Measurements from ENCODE around the gene CXCL11.
"Not testable (repeated sequence)": the region's sequence is repeated elsewhere in the genome, so short reads cannot be mapped to it uniquely, and the experiment has no call there.

The CXCL11 gene

GRCh38 chr4:76035799-76036380 is at the start of gene CXCL11:
TSS of gene CXCL11 (minus strand) at chr4:76036070. CDS start at chr4:76035987, 83 bp downstream.
- DNase-seq = no peak

- no peak for DNase-seq
These were observed 48.7 kb upstream of the CXCL11 start for GRCh38 chr4:76084542-76084941.

- DNase-seq = no peak
These were observed 47.6 kb upstream of the CXCL11 start for GRCh38 chr4:76083386-76083988.

GRCh38 chr4:76078033-76078613 is 42.3 kb upstream of the CXCL11 start:
- DNase-seq = no peak

- no peak for DNase-seq
These were observed 39.2 kb upstream of the CXCL11 start for GRCh38 chr4:76074993-76075600.

- DNase-seq = peak; percentile 47 to 72
These were observed 38.6 kb upstream of the CXCL11 start, which contains the start of gene ART3 for GRCh38 chr4:76074468-76074867. TSS of gene ART3 (plus strand) at chr4:76074709. CDS start at chr4:76075890, 1,181 bp downstream.

GRCh38 chr4:76072760-76073159 is 36.9 kb upstream of the CXCL11 start:
- DNase-seq = no peak

GRCh38 chr4:76067652-76068286 is 31.9 kb upstream of the CXCL11 start:
- no peak for DNase-seq

- DNase-seq = no peak
These were observed 30.7 kb upstream of the CXCL11 start for GRCh38 chr4:76066546-76066945.

GRCh38 chr4:76061982-76062381 is 26.1 kb upstream of the CXCL11 start:
- DNase-seq = no peak

GRCh38 chr4:76061421-76061820 is 25.6 kb upstream of the CXCL11 start:
- no peak for DNase-seq

GRCh38 chr4:76060506-76060905 is 24.6 kb upstream of the CXCL11 start:
- DNase-seq = no peak

- DNase-seq = no peak
These were observed 23.9 kb upstream of the CXCL11 start for GRCh38 chr4:76059750-76060149.

- DNase-seq = no peak
These were observed 23.1 kb upstream of the CXCL11 start for GRCh38 chr4:76058888-76059426.

GRCh38 chr4:76058302-76058701 is 22.4 kb upstream of the CXCL11 start:
- no peak for DNase-seq

- DNase-seq = no peak
These were observed 19.6 kb upstream of the CXCL11 start for GRCh38 chr4:76055421-76055820.

- no peak for DNase-seq
These were observed 19.1 kb upstream of the CXCL11 start for GRCh38 chr4:76055016-76055415.

- DNase-seq = no peak
These were observed 17.9 kb upstream of the CXCL11 start for GRCh38 chr4:76053730-76054129.

GRCh38 chr4:76050560-76051050 is 14.7 kb upstream of the CXCL11 start:
- DNase-seq = not testable (repeated sequence)

GRCh38 chr4:76049860-76050416 is 14.1 kb upstream of the CXCL11 start:
- DNase-seq = not testable (repeated sequence)

- not testable (repeated sequence) for DNase-seq
These were observed 8.8 kb upstream of the CXCL11 start for GRCh38 chr4:76044686-76045085.

GRCh38 chr4:76043306-76043705 is 7.4 kb upstream of the CXCL11 start:
- not testable (repeated sequence) for DNase-seq
